ENCODE measurements around the gene F10. TPM values are rescaled to one million over a fixed set of nuclear protein-coding genes. Genes with fewer than 3 reads are reported as not detected.

Gene F10
- total RNA-seq, 1 donor from 2014 or later = not detected

- intact Hi-C loops (cut with micrococcal nuclease) = no loop called here
These were observed 64.7 kb downstream of the F10 start for GRCh38 chr13:113187263-113187669.

DNA sequence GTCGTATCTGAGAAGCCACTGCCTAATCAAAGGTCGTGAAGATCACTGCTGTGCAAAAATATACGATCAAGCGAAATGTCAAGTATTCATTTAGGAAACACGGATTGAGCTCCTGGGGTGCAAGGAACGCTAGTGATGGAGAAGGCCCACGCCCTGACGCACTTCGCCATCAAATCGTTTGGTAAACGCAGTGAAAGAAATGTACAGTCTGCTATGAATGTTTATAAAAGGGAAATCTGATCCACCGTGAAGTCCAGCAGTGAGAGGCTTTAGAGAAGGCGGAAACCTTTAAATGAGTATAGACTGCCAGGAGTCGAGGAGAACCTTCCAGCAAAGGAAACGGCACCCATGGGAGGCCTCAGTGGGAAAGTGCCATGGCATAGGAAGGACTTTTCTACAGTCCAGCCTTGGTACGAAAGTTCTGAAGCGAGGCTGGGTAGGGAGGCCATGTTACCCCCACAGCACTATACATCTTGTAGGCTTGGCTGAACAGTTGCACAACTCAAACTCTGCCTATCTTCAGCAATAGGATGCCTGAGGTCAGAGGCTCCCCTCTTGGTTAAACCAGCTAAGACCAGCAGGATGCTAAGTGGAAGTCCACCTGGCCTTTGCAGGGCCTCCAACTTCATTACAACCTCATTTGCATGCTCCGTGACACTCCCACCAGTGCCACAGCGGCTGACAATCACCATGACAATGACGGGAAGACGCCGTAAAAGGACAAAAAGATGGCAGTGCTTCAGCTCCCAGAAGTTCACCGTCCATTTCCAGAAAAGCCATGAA, 65.5 kb downstream of the F10 start:
- intact Hi-C loops (cut with micrococcal nuclease) = no loop called here

DNA sequence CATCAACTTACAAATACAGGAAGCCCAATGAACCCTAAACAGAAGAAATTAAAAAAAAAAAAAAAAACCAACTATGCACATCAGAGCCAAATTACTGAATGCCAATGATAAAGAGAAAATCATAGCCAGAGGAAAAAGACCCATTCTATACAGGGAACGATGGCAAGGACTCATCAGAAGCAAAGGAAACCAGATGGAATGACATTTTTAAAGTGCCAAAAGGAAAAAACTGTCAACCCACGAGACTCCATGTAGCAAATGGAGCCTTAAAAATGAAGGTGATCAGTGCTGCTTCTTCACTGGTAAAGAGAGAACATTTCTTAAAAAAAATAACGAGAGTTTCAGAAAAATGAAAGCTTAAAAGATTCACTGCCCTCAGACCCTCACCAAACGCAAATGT, 67.6 kb downstream of the F10 start:
- intact Hi-C loops (cut with micrococcal nuclease) = no loop called here

DNA sequence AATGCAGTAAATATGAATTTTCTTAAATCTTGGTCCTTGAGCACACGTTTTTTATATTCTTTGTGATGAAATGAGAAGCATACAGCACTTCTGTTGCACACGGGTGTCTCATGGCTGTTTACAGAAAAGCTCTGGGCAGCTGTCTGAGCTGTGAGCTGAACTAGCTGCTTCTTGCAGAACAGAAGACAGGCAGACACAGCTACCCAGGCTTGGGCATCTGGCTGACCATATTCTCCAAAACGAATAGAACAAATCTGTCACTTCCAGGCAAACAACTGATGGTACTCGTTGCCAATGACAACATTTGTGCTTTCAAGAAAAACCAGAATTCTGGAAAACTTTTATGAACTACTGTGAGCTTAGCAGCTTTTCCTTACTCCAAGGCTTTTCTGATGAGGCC, 69.7 kb downstream of the F10 start:
- intact Hi-C loops (cut with micrococcal nuclease) = no loop called here

GRCh38 chr13:113192902-113193301, 70.3 kb downstream of the F10 start:
- intact Hi-C loops (cut with micrococcal nuclease) = no loop called here

GRCh38 chr13:113195360-113195759, 72.8 kb downstream of the F10 start:
- intact Hi-C loops (cut with micrococcal nuclease) = no loop called here

DNA sequence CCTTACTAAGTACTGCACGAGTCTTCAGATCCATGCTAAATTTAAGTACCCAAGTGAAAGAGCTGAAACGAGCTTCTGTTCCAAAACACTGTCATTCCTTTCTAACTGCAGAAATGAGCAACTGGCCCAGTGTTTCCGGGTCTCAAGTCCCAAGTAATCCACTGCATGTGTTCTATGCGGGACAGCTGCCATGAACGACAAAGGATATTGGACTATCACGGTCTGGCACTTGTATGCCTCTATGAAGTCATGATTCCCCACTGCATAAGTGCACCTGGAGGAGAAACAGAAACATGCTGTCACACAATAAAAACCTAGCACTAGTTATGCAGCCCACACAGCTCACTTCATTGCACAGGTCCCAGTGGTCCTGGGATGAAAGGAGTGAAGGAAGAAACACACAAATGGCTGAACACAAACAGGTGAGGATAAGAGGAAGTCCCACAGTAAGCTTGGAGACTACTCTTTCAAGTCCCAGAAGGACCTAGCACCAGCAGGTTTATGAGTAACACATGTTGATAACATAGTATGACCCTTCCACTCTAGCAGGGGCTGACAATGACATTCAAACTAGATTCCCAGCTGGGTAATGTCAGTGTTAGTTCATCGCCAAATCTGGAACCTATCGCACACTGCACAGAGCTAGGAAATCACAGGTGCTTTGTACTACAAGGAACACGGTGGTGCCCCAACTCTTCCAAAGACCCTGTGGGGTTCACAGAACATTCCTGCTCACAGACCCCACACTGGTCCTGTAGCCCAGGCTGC, 74.6 kb downstream of the F10 start:
- intact Hi-C loops (cut with micrococcal nuclease) = no loop called here

Other genes starting within 250 kb of the F10 start
- gene MCF2L, start 153.6 kb upstream of the F10 start, total RNA-seq = 0.14 and 0.52 TPM in 2 replicates
- not detected in 2 replicates for gene F7, start 17.0 kb upstream of the F10 start, total RNA-seq
- gene PROZ, start 35.8 kb downstream of the F10 start, total RNA-seq = 0.18 and 0.20 TPM in 2 replicates
- gene PCID2, start 85.9 kb downstream of the F10 start, total RNA-seq = 69.0 and 74.1 TPM in 2 replicates
- 97.6 and 99.4 TPM in 2 replicates for gene CUL4A, start 86.8 kb downstream of the F10 start, total RNA-seq
- gene LAMP1, start 174.4 kb downstream of the F10 start, total RNA-seq = 75.9 and 77.0 TPM in 2 replicates
- gene GRTP1, start 241.3 kb downstream of the F10 start, total RNA-seq = not detected in 2 replicates